Tibial nerve (tissue), 4 donors: ENCODE data around the gene NEDD9. TPM values are rescaled to one million over a fixed set of nuclear protein-coding genes. Genes with fewer than 3 reads are reported as not detected.

ENCODE experiments used
- DNase-seq, 2 donors: peaks; one replicate each; pipeline ENCODE4 v3.0.0-alpha.2; 2019; ENCODE audit warnings: low spot score in 2 of 2
- H3K27ac ChIP-seq, 4 donors: fragments of 200-600 bp; sonication (generic) in 3 of 4; one replicate each; pipeline ENCODE4 v1.5.1; 2017 to 2019; ENCODE audit warnings: mild to moderate bottlenecking in 1 of 4
- H3K27me3 ChIP-seq, 2 donors: fragments of 200-600 bp; sonication (generic) in 1 of 2; one replicate each; pipeline versions ENCODE4 v1.5.1 to v1.6.0; 2017 to 2019
- H3K36me3 ChIP-seq, 3 donors: fragments of 200-600 bp; sonication (generic); one replicate each; pipeline ENCODE4 v1.5.1; 2018 to 2019
- H3K4me1 ChIP-seq, 4 donors: fragments of 200-600 bp; sonication (generic) in 3 of 4; one replicate each; pipeline ENCODE4 v1.5.1; 2017 to 2019
- H3K4me3 ChIP-seq, 4 donors: fragments of 200-600 bp; sonication (generic) in 3 of 4; one replicate each; pipeline ENCODE4 v1.5.1; 2017 to 2019; ENCODE audit warnings: mild to moderate bottlenecking in 1 of 4, moderate library complexity in 1 of 4
- H3K9me3 ChIP-seq, 4 donors: fragments of 200-600 bp; sonication (generic) in 3 of 4; one replicate each; pipeline ENCODE4 v1.5.1; 2017 to 2019
- CTCF ChIP-seq, 5 experiments: fragments of 200-600 bp in 3 of 5; fragments of 450-650 bp in 2 of 5; sonication (generic) in 3 of 5; IDR thresholded peaks; one replicate each; pipeline ENCODE4 v1.5.1; 2016 to 2019; ENCODE audit warnings: antibody characterized with exemption in 5 of 5, mild to moderate bottlenecking in 3 of 5, moderate library complexity in 2 of 5
- EP300 ChIP-seq, 2 donors: sonication (generic); formaldehyde crosslinking; IDR thresholded peaks; one replicate each; pipeline ENCODE4 v1.6.1; 2017; ENCODE audit warnings: antibody characterized with exemption in 2 of 2, mild to moderate bottlenecking in 1 of 2
- POLR2A ChIP-seq, 2 donors: fragments of 450-650 bp; IDR thresholded peaks; one replicate each; pipeline ENCODE4 v1.6.1; 2017; ENCODE audit warnings: antibody characterized with exemption in 2 of 2, mild to moderate bottlenecking in 2 of 2, moderate library complexity in 2 of 2
- WGBS, 2 donors: methylation state at CpG; one replicate each; pipeline ENCODE4 v1.1.5; 2018; 5-methylcytosine and 5-hydroxymethylcytosine counted together
- total RNA-seq, 4 donors: library from RNA; depleted of rRNA; stranded (reverse); fragments of >200 nt; gene quantifications; one replicate each; pipeline ENCODE4 v1.1.0, GENCODE V29; 2016

Gene NEDD9
- total RNA-seq, 4 donors from 2014 or later: 107 to 205 (median 130) TPM

- Histone ChIP-seq H3K27me3 (no peaks in the 10 kb centered on the region), H3K9me3 (no peaks in the 10 kb centered on the region), H3K27ac (no peak overlapping the region), H3K4me3 (no peak overlapping the region), H3K4me1 (no peaks in the 10 kb centered on the region), H3K36me3 (no peaks in the 10 kb centered on the region)
- DNase-seq: no peak
- TF ChIP-seq EP300 (IDR thresholded peaks at IDR 0.05) (no peak), POLR2A (IDR thresholded peaks at IDR 0.05) (no peak)
- WGBS, 2 donors: 98 to 100% methylated on average over 3 of the region's 3 CpGs
These were observed 82.9 kb downstream of the NEDD9 start for GRCh38 chr6:11149551-11149950.

GRCh38 chr6:11146117-11146826 lies 86.2 kb downstream of the NEDD9 start:
- Histone ChIP-seq H3K27ac (no peak overlapping the region), H3K4me3 (no peak overlapping the region), H3K27me3 (no peaks in the 10 kb centered on the region), H3K4me1 (peaks cover 0 to 4% (median 0%) of the 10 kb centered on the region in 4 donors), H3K9me3 (no peaks in the 10 kb centered on the region), H3K36me3 (no peaks in the 10 kb centered on the region)
- DNase-seq: no peak
- TF ChIP-seq CTCF (IDR thresholded peaks at IDR 0.05) (no peak), POLR2A (IDR thresholded peaks at IDR 0.05) (no peak), EP300 (IDR thresholded peaks at IDR 0.05) (no peak)
- 94 to 96% methylated on average over 4 of the region's 4 CpGs for WGBS, 2 donors

GRCh38 chr6:11144393-11144851 lies 88.0 kb downstream of the NEDD9 start:
- Histone ChIP-seq H3K27ac (no peak overlapping the region), H3K36me3 (no peaks in the 10 kb centered on the region), H3K9me3 (no peaks in the 10 kb centered on the region), H3K4me1 (peaks cover 0 to 4% (median 0%) of the 10 kb centered on the region in 4 donors), H3K27me3 (no peaks in the 10 kb centered on the region), H3K4me3 (no peak overlapping the region)
- TF ChIP-seq POLR2A (IDR thresholded peaks at IDR 0.05) (no peak), CTCF (IDR thresholded peaks at IDR 0.05) (peak; percentile 83 to 94 (median 87)), EP300 (IDR thresholded peaks at IDR 0.05) (peak in 1 of 2 donors; percentile 42)
- WGBS, 2 donors: 19 to 20% methylated on average over 6 of the region's 6 CpGs
- peak; percentile 62 to 89 for DNase-seq

GRCh38 chr6:11143394-11144371 lies 88.8 kb downstream of the NEDD9 start:
- Histone ChIP-seq H3K4me3 (no peak overlapping the region), H3K36me3 (no peaks in the 10 kb centered on the region), H3K9me3 (no peaks in the 10 kb centered on the region), H3K27ac (peak overlapping the region in 1 of 4 donors; percentile 10), H3K27me3 (no peaks in the 10 kb centered on the region), H3K4me1 (peaks cover 0 to 4% (median 0%) of the 10 kb centered on the region in 4 donors)
- 76 to 82% methylated on average over 10 of the region's 10 CpGs for WGBS, 2 donors
- peak in 1 of 2 donors; percentile 30 for TF ChIP-seq EP300 (IDR thresholded peaks at IDR 0.05)
- no peak for TF ChIP-seq CTCF (IDR thresholded peaks at IDR 0.05)
- DNase-seq: peak; percentile 47 to 71

- DNase-seq: no peak
- Histone ChIP-seq H3K27me3 (no peaks in the 10 kb centered on the region), H3K27ac (no peak overlapping the region), H3K4me3 (no peak overlapping the region), H3K36me3 (no peaks in the 10 kb centered on the region), H3K9me3 (no peaks in the 10 kb centered on the region), H3K4me1 (peaks cover 0 to 4% (median 0%) of the 10 kb centered on the region in 4 donors)
- 95 to 96% methylated on average over 8 of the region's 8 CpGs for WGBS, 2 donors
- TF ChIP-seq EP300 (IDR thresholded peaks at IDR 0.05) (no peak), POLR2A (IDR thresholded peaks at IDR 0.05) (no peak), CTCF (IDR thresholded peaks at IDR 0.05) (no peak)
These were observed 90.0 kb downstream of the NEDD9 start for GRCh38 chr6:11142296-11143027.
